Renal cortex interstitium (tissue), 11 donors: ENCODE measurements around the gene UBE2QL1. TPM values are rescaled to one million over a fixed set of nuclear protein-coding genes. Genes with fewer than 3 reads are reported as not detected.

Experiments
- DNase-seq, 11 donors: peaks; one replicate each; pipeline ENCODE4 v3.0.0-alpha.2; 2013; ENCODE audit warnings: low read depth in 9 of 11, low spot score in 4 of 11; ENCODE audit errors: extremely low read depth in 1 of 11
- polyA plus RNA-seq, 3 donors: library from polyadenylated mRNA; unstranded; fragments of 120-200 nt; gene quantifications; one replicate each; pipeline ENCODE4 v1.2.1, GENCODE V29; 2013; ENCODE audit not compliant: insufficient read length in 3 of 3

Gene UBE2QL1
- polyA plus RNA-seq, 3 donors, result 0.79 to 0.95 (median 0.83) TPM

- DNase-seq, result no peak
Measured at GRCh38 chr5:6543830-6544560, 95.3 kb downstream of the UBE2QL1 start.

Other genes with a start within 250 kb of the UBE2QL1 start
- 10 to 100 TPM; 37.8 to 39.5 (median 38.6) TPM for gene MED10, start 70.3 kb upstream of the UBE2QL1 start, polyA plus RNA-seq
- 10 to 100 TPM; 49.8 to 82.4 (median 51.1) TPM for gene NSUN2, start 184.2 kb downstream of the UBE2QL1 start, polyA plus RNA-seq
- gene SRD5A1, start 184.6 kb downstream of the UBE2QL1 start, polyA plus RNA-seq, result 10 to 100 TPM; 10.4 to 12.7 (median 12.7) TPM